ENCODE measurements around the gene KLK7.

DNA sequence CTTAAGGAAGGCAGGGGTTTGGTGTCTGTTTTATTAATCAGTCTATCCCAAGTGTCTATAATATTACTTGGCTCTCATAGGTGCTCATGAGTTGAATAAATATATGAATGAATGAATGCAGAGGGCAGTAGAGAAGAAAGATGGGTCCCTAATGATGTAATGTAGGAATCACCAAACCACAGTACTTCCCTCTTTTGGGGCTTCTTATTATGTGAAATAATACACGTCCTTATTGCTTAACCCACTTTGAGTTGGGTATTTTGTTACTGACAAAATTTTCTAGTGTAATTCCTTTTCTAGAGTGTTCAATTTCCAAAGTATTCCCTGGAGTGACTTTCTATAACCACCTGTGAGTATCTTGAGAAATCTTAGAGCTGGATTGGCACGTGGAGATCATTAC lies 44.1 kb downstream of the KLK7 start:
- no peak for TF ChIP-seq EZH2 (IDR thresholded peaks at IDR 0.05; ENCODE audit: borderline replicate concordance, low read depth, low read length, poor library complexity, severe bottlenecking)
- TF ChIP-seq, protein P1, sequence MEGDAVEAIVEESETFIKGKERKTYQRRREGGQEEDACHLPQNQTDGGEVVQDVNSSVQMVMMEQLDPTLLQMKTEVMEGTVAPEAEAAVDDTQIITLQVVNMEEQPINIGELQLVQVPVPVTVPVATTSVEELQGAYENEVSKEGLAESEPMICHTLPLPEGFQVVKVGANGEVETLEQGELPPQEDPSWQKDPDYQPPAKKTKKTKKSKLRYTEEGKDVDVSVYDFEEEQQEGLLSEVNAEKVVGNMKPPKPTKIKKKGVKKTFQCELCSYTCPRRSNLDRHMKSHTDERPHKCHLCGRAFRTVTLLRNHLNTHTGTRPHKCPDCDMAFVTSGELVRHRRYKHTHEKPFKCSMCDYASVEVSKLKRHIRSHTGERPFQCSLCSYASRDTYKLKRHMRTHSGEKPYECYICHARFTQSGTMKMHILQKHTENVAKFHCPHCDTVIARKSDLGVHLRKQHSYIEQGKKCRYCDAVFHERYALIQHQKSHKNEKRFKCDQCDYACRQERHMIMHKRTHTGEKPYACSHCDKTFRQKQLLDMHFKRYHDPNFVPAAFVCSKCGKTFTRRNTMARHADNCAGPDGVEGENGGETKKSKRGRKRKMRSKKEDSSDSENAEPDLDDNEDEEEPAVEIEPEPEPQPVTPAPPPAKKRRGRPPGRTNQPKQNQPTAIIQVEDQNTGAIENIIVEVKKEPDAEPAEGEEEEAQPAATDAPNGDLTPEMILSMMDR (conservative IDR thresholded peaks at IDR 0.05; ENCODE audit: low read depth, low read length): no peak
